WTC11 (cell line): ENCODE data around the gene MDFIC2. TPM values are rescaled to one million over a fixed set of nuclear protein-coding genes. Genes with fewer than 3 reads are reported as not detected.

Source experiments
- ATAC-seq: fragments of 200-7000 bp; cut with Tn5 transposase; 2 replicates; pipeline ENCODE4 v1.10.0; 2021; ENCODE audit warnings: mild to moderate bottlenecking, moderate library complexity
- CTCF ChIA-PET: fragments of 300-600 bp; sonication (Branson Sonifier 250); formaldehyde crosslinking; loops from one replicate; lab custom pipeline; 2021; ENCODE audit warnings: antibody characterized with exemption; lab: Charles Lee
- POLR2A ChIA-PET: fragments of 350-600 bp; sonication (Branson Sonifier 250); formaldehyde crosslinking; loops from one replicate; lab custom pipeline; 2021; ENCODE audit warnings: antibody characterized with exemption; lab: Charles Lee
- DNase-seq: peaks from one replicate; pipeline ENCODE4 v3.0.0; 2021; ENCODE audit warnings: low spot score
- H3K27ac Mint-ChIP-seq: 2 replicates; pipeline ENCODE4 v1.8.0; 2021; ENCODE audit warnings: mixed read lengths
- H3K27me3 Mint-ChIP-seq: 2 replicates; pipeline ENCODE4 v1.8.0; 2021; ENCODE audit warnings: low read depth, mild to moderate bottlenecking, moderate library complexity, mixed read lengths
- H3K36me3 Mint-ChIP-seq: 2 replicates; pipeline ENCODE4 v1.8.0; 2021; ENCODE audit warnings: mixed read lengths
- H3K4me1 Mint-ChIP-seq: 2 replicates; pipeline ENCODE4 v1.8.0; 2022; ENCODE audit warnings: mixed read lengths
- H3K4me3 Mint-ChIP-seq: 2 replicates; pipeline ENCODE4 v1.8.0; 2021; ENCODE audit warnings: mild to moderate bottlenecking, moderate library complexity, mixed read lengths
- H3K9me3 Mint-ChIP-seq: 2 replicates; pipeline ENCODE4 v1.8.0; 2021; ENCODE audit warnings: mixed read lengths
- AFF4 ChIP-seq: sonication (generic); formaldehyde crosslinking; IDR thresholded peaks from 2 replicates; pipeline ENCODE4 v1.8.1; 2023; ENCODE audit warnings: mild to moderate bottlenecking, missing genetic modification reagents, borderline replicate concordance
- CTCF ChIP-seq: fragments of 200-600 bp; IDR thresholded peaks from 2 replicates; pipeline ENCODE4 v1.8.0; 2022; ENCODE audit warnings: antibody characterized with exemption
- ESRRA ChIP-seq: sonication (generic); formaldehyde crosslinking; IDR thresholded peaks from 2 replicates; pipeline ENCODE4 v1.8.1; 2022; ENCODE audit warnings: mild to moderate bottlenecking, missing genetic modification reagents, borderline replicate concordance
- FOXP4 ChIP-seq: sonication (generic); formaldehyde crosslinking; IDR thresholded peaks from 2 replicates; pipeline ENCODE4 v1.8.0; 2022; ENCODE audit warnings: mild to moderate bottlenecking, missing genetic modification reagents
- IRF1 ChIP-seq: sonication (generic); formaldehyde crosslinking; IDR thresholded peaks from 2 replicates; pipeline ENCODE4 v1.8.0; 2023; ENCODE audit warnings: missing genetic modification reagents
- JUN ChIP-seq: sonication (generic); formaldehyde crosslinking; IDR thresholded peaks from 2 replicates; pipeline ENCODE4 v1.8.0; 2023; ENCODE audit warnings: mild to moderate bottlenecking, missing genetic modification reagents
- NR3C1 ChIP-seq: sonication (generic); formaldehyde crosslinking; conservative IDR thresholded peaks from 2 replicates; pipeline ENCODE4 v1.8.1; 2023; ENCODE audit warnings: low read depth, mild to moderate bottlenecking, missing genetic modification reagents
- PRRX2 ChIP-seq: fragments of 250-450 bp; sonication (Bioruptor Pico); IDR thresholded peaks from 2 replicates; pipeline ENCODE4 v1.8.0; 2021; ENCODE audit warnings: mild to moderate bottlenecking
- SMAD3 ChIP-seq: sonication (generic); formaldehyde crosslinking; IDR thresholded peaks from 2 replicates; pipeline ENCODE4 v1.8.0; 2022; ENCODE audit warnings: missing genetic modification reagents, mild to moderate bottlenecking, borderline replicate concordance
- TCF7 ChIP-seq: sonication (generic); formaldehyde crosslinking; IDR thresholded peaks from 2 replicates; pipeline ENCODE4 v1.8.0; 2022; ENCODE audit warnings: mild to moderate bottlenecking, low read depth, missing genetic modification reagents, moderate library complexity
- TP53 ChIP-seq: sonication (generic); formaldehyde crosslinking; IDR thresholded peaks from 2 replicates; pipeline ENCODE4 v1.8.1; 2023; ENCODE audit warnings: mild to moderate bottlenecking, missing genetic modification reagents
- USF1 ChIP-seq: sonication (generic); formaldehyde crosslinking; IDR thresholded peaks from 2 replicates; pipeline ENCODE4 v1.8.0; 2022; ENCODE audit warnings: mild to moderate bottlenecking, missing genetic modification reagents
- ZMAT4 ChIP-seq: fragments of 250-450 bp; sonication (Bioruptor Pico); IDR thresholded peaks from 2 replicates; pipeline ENCODE4 v1.9.0; 2021; ENCODE audit warnings: mild to moderate bottlenecking
- ZNF121 ChIP-seq: sonication (generic); formaldehyde crosslinking; IDR thresholded peaks from 2 replicates; pipeline ENCODE4 v1.8.0; 2023; ENCODE audit warnings: missing genetic modification reagents
- ZSCAN18 ChIP-seq: fragments of 250-450 bp; sonication (Bioruptor Pico); IDR thresholded peaks from 2 replicates; pipeline ENCODE4 v2.1.2; 2022; ENCODE audit warnings: mild to moderate bottlenecking, moderate library complexity
- total RNA-seq: library from RNA; stranded (reverse); gene quantifications from 3 replicates; pipeline ENCODE4 v1.2.3, GENCODE V29; 2021

Gene MDFIC2
- total RNA-seq, 1 experiment from 2014 or later = not detected

GRCh38 chr3:70247955-70248354 lies 64.5 kb downstream of the MDFIC2 start:
- peaks cover 3% of the 10 kb centered on the region for H3K36me3 Mint-ChIP-seq
- H3K4me1 Mint-ChIP-seq = peaks cover 20% of the 10 kb centered on the region
- H3K27me3 Mint-ChIP-seq = no peaks in the 10 kb centered on the region
- DNase-seq = no peak
- no peak overlapping the region for H3K4me3 Mint-ChIP-seq
- H3K27ac Mint-ChIP-seq = no peak overlapping the region
- POLR2A ChIA-PET = no interaction called here
- TF ChIP-seq CTCF = no peak
- TF ChIP-seq ZSCAN18 (CRISPR knock-in tag) = no peak
- TF ChIP-seq ZNF121 (CRISPR knock-in tag) = no peak
- no peak for TF ChIP-seq TCF7 (CRISPR knock-in tag)
- no peak for TF ChIP-seq FOXP4 (CRISPR knock-in tag)
- ATAC-seq = no peak
- CTCF ChIA-PET = no interaction called here
- H3K9me3 Mint-ChIP-seq = peaks cover 4% of the 10 kb centered on the region

- H3K9me3 Mint-ChIP-seq = peaks cover 4% of the 10 kb centered on the region
- CTCF ChIA-PET = no interaction called here
- TF ChIP-seq NR3C1 (CRISPR knock-in tag) (no peak), JUN (CRISPR knock-in tag) (no peak), TP53 (CRISPR knock-in tag) (no peak), ZMAT4 (no peak), PRRX2 (no peak), ZSCAN18 (CRISPR knock-in tag) (no peak), ESRRA (CRISPR knock-in tag) (no peak), SMAD3 (CRISPR knock-in tag) (no peak), IRF1 (CRISPR knock-in tag) (no peak), AFF4 (CRISPR knock-in tag) (no peak), USF1 (no peak), CTCF (no peak)
- DNase-seq (no peak), ATAC-seq (no peak)
- H3K4me3 Mint-ChIP-seq = no peak overlapping the region
- POLR2A ChIA-PET = no interaction called here
- H3K4me1 Mint-ChIP-seq = peaks cover 20% of the 10 kb centered on the region
- H3K27ac Mint-ChIP-seq = no peak overlapping the region
- no peaks in the 10 kb centered on the region for H3K27me3 Mint-ChIP-seq
- peaks cover 3% of the 10 kb centered on the region for H3K36me3 Mint-ChIP-seq
These were observed 66.5 kb downstream of the MDFIC2 start for GRCh38 chr3:70245746-70246525.
